ENCODE measurements around the gene CPSF4L.

DNA sequence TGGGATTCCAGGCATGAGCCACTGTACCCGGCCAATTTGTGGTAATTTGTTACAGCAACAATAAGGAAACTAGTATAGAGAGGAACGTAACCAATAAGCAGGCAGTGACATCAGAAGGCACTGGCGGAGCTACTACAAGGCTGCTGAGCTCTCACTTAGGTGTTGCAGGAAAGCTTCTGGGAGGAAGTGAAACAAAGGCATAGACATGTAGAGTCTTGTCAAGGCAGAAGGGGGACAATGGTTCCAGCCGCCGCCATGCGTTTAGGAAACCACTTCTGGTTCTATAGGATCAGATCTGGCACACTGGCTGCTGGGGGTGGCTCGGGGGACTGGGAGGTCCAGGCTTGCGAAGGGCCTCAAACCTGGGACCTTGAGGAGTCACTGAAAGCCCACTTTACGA is 9.4 kb upstream of the CPSF4L start:
- no peak for TF ChIP-seq CTCF (IDR thresholded peaks at IDR 0.05)
- no peak for TF ChIP-seq POLR2A (IDR thresholded peaks at IDR 0.05)
- TF ChIP-seq EP300 (IDR thresholded peaks at IDR 0.05): no peak

Data from ovary (tissue), 3 donors.